Measurements from ENCODE around the gene PLCL1. TPM values are rescaled to one million over a fixed set of nuclear protein-coding genes. Genes with fewer than 3 reads are reported as not detected.

The PLCL1 gene
- total RNA-seq, 1 experiment from 2014 or later, result not detected

GRCh38 chr2:198165289-198165688 lies 360.9 kb downstream of the PLCL1 start:
- no peaks in the 10 kb centered on the region for H3K9me3 ChIP-seq (ENCODE audit: insufficient read depth, low read depth)
- no peak overlapping the region for H3K27ac ChIP-seq
- H3F3A ChIP-seq (ENCODE audit: insufficient read depth, low read depth), result no peaks in the 10 kb centered on the region
- H2AFZ ChIP-seq, result no peak overlapping the region
- H3K4me3 ChIP-seq, result no peak overlapping the region
- POLR2A ChIA-PET (ENCODE audit: unreplicated experiment), result no interaction called here
- no peak for DNase-seq
- intact Hi-C loops (cut with micrococcal nuclease; ENCODE audit: unreplicated experiment), result no loop called here
- H4K20me1 ChIP-seq (ENCODE audit: insufficient read depth), result no peaks in the 10 kb centered on the region
- no peaks in the 10 kb centered on the region for H3K79me2 ChIP-seq (ENCODE audit: low read depth)
- H3K4me2 ChIP-seq, result no peak overlapping the region
- no peak for TF ChIP-seq EZH2 (IDR thresholded peaks at IDR 0.05; ENCODE audit: low read depth)
- TF ChIP-seq CTCF (conservative IDR thresholded peaks at IDR 0.05), result no peak
- no peaks in the 10 kb centered on the region for H3K36me3 ChIP-seq (ENCODE audit: low read depth)
- H3K9me2 ChIP-seq (ENCODE audit: insufficient read depth), result no peaks in the 10 kb centered on the region
- BruUV-seq (replicated peaks), result no TSS peak
- H3K4me1 ChIP-seq (replicated peaks; ENCODE audit: insufficient read depth), result no peaks in the 10 kb centered on the region
- CTCF ChIA-PET, result no interaction called here
- no peaks in the 10 kb centered on the region for H3K27me3 ChIP-seq (ENCODE audit: insufficient read depth, low read depth)

- no peaks in the 10 kb centered on the region for H3K9me3 ChIP-seq (ENCODE audit: insufficient read depth, low read depth)
- H3K4me3 ChIP-seq, result no peak overlapping the region
- POLR2A ChIA-PET (ENCODE audit: unreplicated experiment), result no interaction called here
- CTCF ChIA-PET, result no interaction called here
- no peaks in the 10 kb centered on the region for H3K4me1 ChIP-seq (replicated peaks; ENCODE audit: insufficient read depth)
- H3K4me2 ChIP-seq, result no peak overlapping the region
- TF ChIP-seq EZH2 (IDR thresholded peaks at IDR 0.05; ENCODE audit: low read depth), result no peak
- BruUV-seq (replicated peaks), result no TSS peak
- H3F3A ChIP-seq (ENCODE audit: insufficient read depth, low read depth), result no peaks in the 10 kb centered on the region
- no peak overlapping the region for H3K27ac ChIP-seq
- intact Hi-C loops (cut with micrococcal nuclease; ENCODE audit: unreplicated experiment), result no loop called here
- H4K20me1 ChIP-seq (ENCODE audit: insufficient read depth), result no peaks in the 10 kb centered on the region
- H2AFZ ChIP-seq, result no peak overlapping the region
- H3K9me2 ChIP-seq (ENCODE audit: insufficient read depth), result no peaks in the 10 kb centered on the region
- H3K79me2 ChIP-seq (ENCODE audit: low read depth), result no peaks in the 10 kb centered on the region
- DNase-seq, result no peak
- H3K36me3 ChIP-seq (ENCODE audit: low read depth), result no peaks in the 10 kb centered on the region
- H3K27me3 ChIP-seq (ENCODE audit: insufficient read depth, low read depth), result no peaks in the 10 kb centered on the region
These were observed 363.0 kb downstream of the PLCL1 start for GRCh38 chr2:198167346-198167745.

GRCh38 chr2:198168651-198169050 lies 364.3 kb downstream of the PLCL1 start:
- Histone ChIP-seq H2AFZ (no peak overlapping the region), H3K4me1 (replicated peaks; ENCODE audit: insufficient read depth) (no peaks in the 10 kb centered on the region), H3F3A (ENCODE audit: insufficient read depth, low read depth) (no peaks in the 10 kb centered on the region), H3K9me3 (ENCODE audit: insufficient read depth, low read depth) (no peaks in the 10 kb centered on the region), H3K79me2 (ENCODE audit: low read depth) (no peaks in the 10 kb centered on the region), H4K20me1 (ENCODE audit: insufficient read depth) (no peaks in the 10 kb centered on the region), H3K27me3 (ENCODE audit: insufficient read depth, low read depth) (no peaks in the 10 kb centered on the region), H3K27ac (no peak overlapping the region), H3K4me3 (no peak overlapping the region), H3K9me2 (ENCODE audit: insufficient read depth) (no peaks in the 10 kb centered on the region), H3K36me3 (ENCODE audit: low read depth) (no peaks in the 10 kb centered on the region), H3K4me2 (no peak overlapping the region)
- TF ChIP-seq CTCF (conservative IDR thresholded peaks at IDR 0.05) (no peak), EZH2 (IDR thresholded peaks at IDR 0.05; ENCODE audit: low read depth) (no peak)
- no peak for DNase-seq
- ChIA-PET CTCF (no interaction called here), POLR2A (ENCODE audit: unreplicated experiment) (no interaction called here)
- intact Hi-C loops (cut with micrococcal nuclease; ENCODE audit: unreplicated experiment), result no loop called here
- BruUV-seq (replicated peaks), result no TSS peak

- POLR2A ChIA-PET (ENCODE audit: unreplicated experiment), result no interaction called here
- TF ChIP-seq EZH2 (IDR thresholded peaks at IDR 0.05; ENCODE audit: low read depth), result no peak
- TF ChIP-seq CTCF (conservative IDR thresholded peaks at IDR 0.05), result no peak
- intact Hi-C loops (cut with micrococcal nuclease; ENCODE audit: unreplicated experiment), result no loop called here
These were observed 368.8 kb downstream of the PLCL1 start for GRCh38 chr2:198173242-198173641.

More at GRCh38 chr2:198173242-198173641, 368.8 kb downstream of the PLCL1 start:
- Histone ChIP-seq H3K4me3 (no peak overlapping the region), H3K4me1 (replicated peaks; ENCODE audit: insufficient read depth) (no peaks in the 10 kb centered on the region), H3K27me3 (ENCODE audit: insufficient read depth, low read depth) (no peaks in the 10 kb centered on the region), H3K4me2 (no peak overlapping the region), H2AFZ (no peak overlapping the region), H3K36me3 (ENCODE audit: low read depth) (no peaks in the 10 kb centered on the region), H3K79me2 (ENCODE audit: low read depth) (no peaks in the 10 kb centered on the region), H3K9me3 (ENCODE audit: insufficient read depth, low read depth) (no peaks in the 10 kb centered on the region), H3K27ac (no peak overlapping the region), H3K9me2 (ENCODE audit: insufficient read depth) (no peaks in the 10 kb centered on the region), H3F3A (ENCODE audit: insufficient read depth, low read depth) (no peaks in the 10 kb centered on the region), H4K20me1 (ENCODE audit: insufficient read depth) (no peaks in the 10 kb centered on the region)
- no TSS peak for BruUV-seq (replicated peaks)
- CTCF ChIA-PET, result no interaction called here
- no peak for DNase-seq

Measured in PC-9 (cell line).